Superior temporal gyrus (tissue), 1 donor: Measurements from ENCODE around the gene RGR.
A peak's percentile ranks its signal among the peaks of the same experiment; 100 is the strongest.

ENCODE experiments used
- DNase-seq: peaks from one replicate; pipeline ENCODE4 v3.0.0-alpha.2; 2016; ENCODE audit errors: extremely low spot score

The RGR gene

DNA sequence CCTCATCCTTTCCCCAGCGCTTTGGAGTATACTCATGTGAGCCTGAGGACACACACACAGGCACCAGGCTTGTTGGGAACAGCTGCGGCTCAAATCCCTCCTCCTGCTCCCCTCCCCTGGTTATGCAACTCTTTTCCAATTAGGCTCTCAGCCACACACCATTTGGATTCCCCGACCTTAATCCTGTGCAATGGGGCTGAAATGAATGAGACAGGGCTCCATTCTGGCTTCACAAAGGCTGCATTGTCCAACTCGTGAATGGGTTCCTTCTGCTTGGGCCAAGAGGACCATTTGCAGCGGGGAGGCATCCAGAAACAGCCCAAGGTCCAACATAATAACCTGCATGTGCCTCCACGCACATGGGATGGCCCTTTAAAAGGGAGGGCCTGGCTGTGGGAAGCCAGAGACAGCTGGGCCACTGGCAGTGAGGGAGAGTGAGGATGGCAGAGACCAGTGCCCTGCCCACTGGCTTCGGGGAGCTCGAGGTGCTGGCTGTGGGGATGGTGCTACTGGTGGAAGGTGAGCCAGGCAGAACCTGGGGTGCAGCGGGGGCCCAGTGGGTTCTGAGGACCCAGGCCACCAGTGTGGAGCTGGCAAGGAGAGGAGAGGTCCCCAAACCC is at the start of gene RGR:
Gene RGR (plus strand): TSS at position 403 of the 620 bp plus-strand sequence. CDS start 38 bp downstream, at position 441.
- DNase-seq, result peak; percentile 98

DNA sequence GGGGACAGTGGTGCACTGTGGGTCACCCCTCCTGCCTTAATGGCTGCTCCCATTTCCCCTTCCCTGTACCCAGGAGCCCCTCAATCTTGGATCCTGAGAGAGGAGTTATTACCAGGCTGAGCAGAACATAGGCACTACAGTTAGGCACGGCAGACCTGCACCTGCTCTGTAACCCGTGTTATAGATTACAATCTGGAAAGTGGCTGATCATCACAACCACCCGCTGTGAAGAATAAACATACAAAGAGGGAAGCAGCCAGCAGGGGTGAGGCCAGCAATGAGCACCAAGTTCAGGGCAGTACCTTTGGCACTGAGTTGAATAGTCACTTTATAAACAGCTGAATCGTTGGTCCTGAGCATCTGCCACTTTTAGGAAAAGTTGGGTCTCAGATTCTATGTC is 48.8 kb upstream of the RGR start:
- DNase-seq, result no peak

DNA sequence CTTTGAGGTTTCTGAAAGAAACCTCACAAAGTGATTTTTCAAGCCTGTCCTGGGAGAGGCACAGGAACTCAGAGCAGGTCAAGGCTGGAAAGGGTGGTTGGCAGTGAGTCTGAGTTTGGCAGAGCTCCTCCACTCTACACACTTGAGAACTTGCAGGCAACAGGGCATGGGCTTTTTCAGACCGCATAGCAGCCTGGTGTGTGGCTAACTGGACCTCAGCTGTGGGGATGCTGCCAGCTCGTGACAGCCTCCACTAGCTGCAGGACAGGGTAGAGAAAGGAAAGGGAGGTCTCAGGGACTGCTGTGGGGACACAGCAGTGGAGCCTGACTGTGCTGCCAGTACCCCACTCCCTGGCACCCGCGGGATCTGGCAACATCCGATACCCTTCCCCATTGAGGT is 47.9 kb upstream of the RGR start:
- DNase-seq, result no peak

- DNase-seq, result no peak
Observed at GRCh38 chr10:84197643-84198042, 47.2 kb upstream of the RGR start.

GRCh38 chr10:84198206-84198915 is 46.5 kb upstream of the RGR start:
- no peak for DNase-seq

- no peak for DNase-seq
Observed at GRCh38 chr10:84200537-84201243, 44.2 kb upstream of the RGR start.

DNA sequence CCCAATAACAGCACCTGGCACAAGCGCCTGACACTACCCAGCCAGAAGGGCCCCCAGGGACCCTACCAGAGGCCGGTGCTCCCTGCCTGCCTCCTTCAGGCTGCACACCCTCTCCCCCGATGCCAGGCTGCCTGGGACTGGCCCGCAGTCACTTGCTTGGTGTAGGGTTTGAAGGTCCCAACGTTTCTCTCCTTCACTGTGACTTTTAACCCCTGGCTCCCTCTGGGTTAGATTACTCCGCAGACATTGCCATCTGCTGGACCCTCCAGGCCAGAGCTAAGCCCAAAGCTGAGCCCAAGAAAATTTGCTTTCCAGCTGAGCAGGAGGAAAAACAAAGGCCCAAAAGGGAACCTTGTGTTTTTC is 43.6 kb upstream of the RGR start:
- no peak for DNase-seq

- no peak for DNase-seq
Observed at GRCh38 chr10:84201682-84202081, 43.2 kb upstream of the RGR start.

DNA sequence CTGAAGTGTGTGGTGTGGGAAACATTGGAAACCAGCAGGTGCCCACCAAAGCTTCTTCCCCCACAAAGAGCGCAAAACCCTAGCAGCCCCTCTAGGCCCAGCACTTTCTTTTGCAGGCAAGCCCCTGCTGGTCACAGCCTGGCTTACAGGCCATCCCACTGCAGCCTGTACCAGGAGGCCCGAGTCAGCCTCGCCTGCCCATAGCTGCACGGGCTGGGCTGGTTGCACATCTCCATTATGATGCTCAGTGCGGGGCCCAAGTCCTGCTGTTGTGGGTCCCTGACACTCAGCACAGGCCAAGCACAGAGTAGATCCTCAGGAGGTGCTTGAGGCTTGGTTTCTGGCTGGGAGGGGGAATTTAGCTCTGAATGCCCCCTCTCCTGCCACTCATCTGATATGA is 42.5 kb upstream of the RGR start:
- no peak for DNase-seq

DNA sequence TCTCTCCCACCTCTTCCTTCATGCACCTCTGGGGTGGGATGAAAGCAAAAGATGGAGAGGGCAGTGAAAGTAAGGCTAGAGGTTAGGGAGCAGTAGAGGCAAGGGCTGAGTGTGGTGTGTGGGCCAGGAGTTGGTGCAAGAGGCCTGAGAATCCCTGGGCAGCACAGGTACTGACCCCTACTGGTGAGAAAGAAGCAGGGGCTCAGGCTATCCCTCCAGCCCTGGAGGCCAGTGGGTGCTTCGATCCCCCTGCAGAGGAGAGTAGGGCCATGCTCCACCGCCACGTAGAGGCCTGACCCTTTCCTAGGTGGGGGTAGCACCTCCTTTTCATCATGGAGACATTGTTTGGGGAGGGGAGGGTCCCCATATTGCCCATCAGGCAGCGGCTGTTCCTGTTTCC is 40.7 kb upstream of the RGR start:
- DNase-seq, result no peak

DNA sequence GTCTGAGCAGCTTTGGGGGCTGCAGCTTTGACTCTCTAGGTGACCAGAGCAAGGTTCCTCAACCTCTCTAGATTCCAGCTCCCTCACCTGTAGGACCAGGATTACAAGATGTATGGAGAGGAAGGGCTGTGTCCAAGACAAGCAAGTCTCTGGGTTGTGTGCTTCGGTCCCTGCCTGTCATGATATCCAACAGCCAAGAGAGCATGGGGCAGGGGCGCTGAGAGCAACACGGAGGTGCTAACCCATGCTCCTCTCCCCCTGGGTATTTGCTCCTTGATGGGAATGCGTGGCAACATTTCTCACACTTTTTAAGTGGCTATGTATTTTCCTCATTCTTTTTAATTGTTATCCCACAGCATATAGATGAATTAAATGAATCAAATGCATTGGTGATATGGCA is 40.2 kb upstream of the RGR start:
- no peak for DNase-seq

DNA sequence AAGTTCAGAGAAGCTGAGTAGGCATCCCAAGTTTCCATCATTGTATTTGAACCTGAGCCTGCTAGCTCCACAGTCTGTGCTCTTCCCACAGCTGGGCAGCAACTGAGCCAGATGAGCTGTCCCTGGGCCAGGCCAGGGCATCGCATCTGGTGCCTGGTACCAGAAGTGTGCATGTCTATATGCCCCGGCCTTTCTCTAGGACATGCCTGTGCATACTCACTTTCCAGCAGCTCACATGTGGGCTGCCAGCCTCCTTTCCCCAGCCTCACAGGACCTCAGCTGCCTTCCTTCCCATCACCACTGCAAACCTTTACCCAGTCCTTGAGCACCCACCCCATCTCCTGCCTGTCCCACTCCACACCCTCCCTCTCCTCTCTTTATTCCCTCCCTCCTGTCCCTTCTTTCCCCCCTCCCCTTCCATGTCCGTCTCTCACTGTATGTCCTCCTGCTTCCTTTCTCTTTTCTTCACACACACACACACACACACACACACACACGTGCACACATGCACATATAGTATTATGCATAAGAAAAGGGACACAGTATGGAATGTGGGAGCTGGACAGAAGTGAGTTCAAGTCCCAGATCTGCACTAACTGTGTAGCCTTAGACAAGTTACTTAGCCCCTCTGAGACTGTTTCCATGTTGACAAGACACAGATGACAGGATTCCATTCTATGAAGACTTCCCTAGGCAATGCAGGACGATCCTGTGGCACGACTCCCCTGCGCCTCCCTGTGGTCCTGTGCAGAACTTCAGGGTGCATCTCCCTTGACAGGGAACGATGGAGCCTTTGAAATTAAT is 39.6 kb upstream of the RGR start:
- peak; percentile 87 for DNase-seq

GRCh38 chr10:84205853-84206525 is 38.9 kb upstream of the RGR start:
- DNase-seq, result no peak

DNA sequence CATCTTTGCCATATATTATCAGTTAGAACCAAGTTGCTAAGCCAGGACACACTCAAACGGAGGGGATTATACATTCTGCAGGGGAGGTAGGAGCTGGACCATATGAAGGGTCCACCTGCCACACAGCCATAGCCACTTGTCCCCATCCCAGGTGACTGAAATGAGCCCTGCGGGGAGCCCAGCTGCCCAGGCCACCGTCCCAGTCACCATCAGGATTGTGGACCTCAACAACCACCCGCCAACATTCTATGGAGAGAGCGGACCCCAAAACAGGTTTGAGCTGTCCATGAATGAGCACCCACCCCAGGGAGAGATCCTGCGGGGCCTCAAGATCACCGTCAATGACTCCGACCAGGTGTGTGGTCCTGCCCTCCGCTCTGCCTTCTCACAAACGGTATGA is 36.8 kb upstream of the RGR start:
- DNase-seq, result no peak

DNA sequence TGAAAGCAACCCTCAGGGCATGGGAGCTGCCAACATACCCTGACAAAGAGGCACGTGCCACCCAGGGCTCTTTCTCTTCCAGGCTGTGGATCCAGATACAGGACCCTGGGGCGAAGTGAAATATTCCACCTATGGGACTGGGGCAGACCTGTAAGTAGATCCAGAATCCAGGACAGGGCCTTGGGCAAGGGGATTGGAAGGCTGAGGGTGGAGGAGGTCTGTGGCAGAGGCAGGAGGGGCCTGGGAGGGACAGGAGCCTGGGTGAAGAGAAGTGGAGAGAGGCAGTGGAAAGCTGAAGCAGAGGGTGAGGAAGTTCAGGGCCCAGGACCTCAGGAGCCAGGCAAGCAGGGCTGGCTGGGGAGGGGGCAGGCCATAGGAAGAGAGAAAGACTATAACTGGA is 33.3 kb upstream of the RGR start:
- no peak for DNase-seq

DNA sequence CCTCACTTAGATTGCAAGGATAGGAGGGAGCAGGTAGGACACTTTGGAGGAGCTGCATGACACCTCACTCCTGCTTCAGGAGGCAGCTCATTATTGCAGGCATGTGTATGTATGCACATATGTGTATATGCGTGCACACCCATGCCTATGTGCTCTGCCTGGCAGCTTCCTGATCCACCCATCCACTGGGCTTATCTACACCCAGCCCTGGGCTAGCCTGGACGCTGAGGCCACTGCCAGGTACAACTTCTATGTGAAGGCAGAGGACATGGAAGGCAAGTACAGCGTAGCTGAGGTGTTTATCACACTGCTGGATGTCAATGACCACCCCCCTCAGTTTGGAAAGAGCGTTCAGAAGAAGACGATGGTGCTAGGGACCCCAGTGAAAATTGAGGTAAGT is 32.8 kb upstream of the RGR start:
- no peak for DNase-seq

DNA sequence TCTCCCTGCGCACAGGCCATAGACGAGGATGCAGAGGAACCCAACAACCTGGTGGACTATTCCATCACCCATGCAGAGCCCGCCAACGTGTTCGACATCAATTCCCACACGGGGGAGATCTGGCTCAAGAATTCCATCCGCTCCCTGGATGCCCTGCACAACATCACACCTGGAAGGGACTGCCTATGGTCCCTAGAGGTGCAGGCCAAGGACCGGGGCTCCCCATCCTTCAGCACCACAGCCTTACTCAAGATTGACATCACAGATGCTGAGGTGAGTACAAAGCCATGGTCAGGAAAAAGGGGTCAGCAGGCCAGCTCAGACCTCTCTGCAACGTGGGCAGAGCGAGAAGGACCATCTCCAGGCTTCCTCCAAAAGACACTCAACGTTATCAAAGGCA is 31.8 kb upstream of the RGR start:
- no peak for DNase-seq

GRCh38 chr10:84214046-84214572 is 30.7 kb upstream of the RGR start:
- no peak for DNase-seq

- DNase-seq, result no peak
Observed at GRCh38 chr10:84214612-84215235, 30.1 kb upstream of the RGR start.

DNA sequence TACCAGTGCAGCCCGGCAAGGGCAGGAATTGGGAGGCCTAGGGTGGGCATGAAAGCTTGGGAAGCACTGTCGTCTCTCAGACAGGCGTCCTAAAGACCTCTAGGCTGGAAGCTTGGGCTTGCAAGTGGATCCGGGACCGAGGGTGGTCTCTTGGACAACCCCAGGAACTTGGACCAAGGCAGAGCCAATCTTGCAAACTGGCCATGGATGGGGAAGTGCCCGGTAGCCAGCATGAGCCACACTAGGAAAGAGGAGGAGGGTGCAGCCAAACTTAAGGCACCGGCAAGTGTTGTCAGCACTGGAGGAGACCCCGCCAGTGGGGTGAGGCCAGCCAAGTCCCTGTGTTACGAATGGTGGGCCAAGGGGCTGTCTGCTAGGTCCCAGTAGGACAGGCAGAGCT is 28.0 kb upstream of the RGR start:
- DNase-seq, result no peak

DNA sequence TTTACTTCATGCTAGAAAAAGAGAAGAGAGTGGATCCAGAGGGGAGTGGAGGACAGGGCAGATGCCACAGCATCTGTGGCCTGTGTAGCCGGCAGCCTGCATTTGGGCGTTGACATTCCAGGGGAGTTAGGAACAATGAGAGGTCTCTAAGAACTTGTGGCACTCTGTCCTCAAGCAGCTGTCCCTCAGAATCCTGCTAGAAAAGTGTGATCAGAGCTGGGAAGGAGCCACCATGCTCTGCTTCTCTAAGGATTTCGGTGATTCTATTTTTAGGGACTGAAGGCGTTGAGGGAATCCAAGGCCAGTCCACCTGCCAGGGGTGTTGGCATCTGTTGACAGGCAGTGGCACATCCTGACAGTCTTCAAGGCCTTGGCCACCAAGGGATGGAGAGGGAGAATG is 27.1 kb upstream of the RGR start:
- DNase-seq, result no peak
